Middle frontal gyrus (tissue), 1 donor: ENCODE results near the gene MKLN1.
"Not testable (repeated sequence)": the region's sequence is repeated elsewhere in the genome, so short reads cannot be mapped to it uniquely, and the experiment has no call there.

ENCODE experiments used
- DNase-seq: peaks from one replicate; pipeline ENCODE4 v3.0.0-alpha.2; 2015; ENCODE audit warnings: low spot score; ENCODE audit errors: extremely low spot score

Gene MKLN1

DNA sequence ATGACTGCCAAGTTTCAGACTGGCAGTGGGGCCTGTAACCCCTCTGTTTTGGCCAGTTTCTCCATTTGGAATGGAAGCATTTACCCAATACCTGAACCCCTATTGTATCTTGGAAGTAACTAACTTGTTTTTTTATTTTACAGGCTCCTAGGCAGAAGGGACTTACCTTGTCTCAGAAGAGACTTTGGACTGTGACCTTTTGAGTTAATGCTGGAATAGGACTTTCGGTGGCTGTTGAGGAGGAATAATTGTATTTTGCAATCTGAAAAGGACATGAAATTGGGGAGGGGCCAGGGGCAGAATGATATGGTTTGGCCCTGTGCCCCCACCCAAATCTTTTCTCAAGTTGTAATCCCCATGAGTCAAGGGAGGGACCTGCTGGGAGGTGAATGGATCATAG, 20.0 kb upstream of the MKLN1 start:
- DNase-seq: no peak

DNA sequence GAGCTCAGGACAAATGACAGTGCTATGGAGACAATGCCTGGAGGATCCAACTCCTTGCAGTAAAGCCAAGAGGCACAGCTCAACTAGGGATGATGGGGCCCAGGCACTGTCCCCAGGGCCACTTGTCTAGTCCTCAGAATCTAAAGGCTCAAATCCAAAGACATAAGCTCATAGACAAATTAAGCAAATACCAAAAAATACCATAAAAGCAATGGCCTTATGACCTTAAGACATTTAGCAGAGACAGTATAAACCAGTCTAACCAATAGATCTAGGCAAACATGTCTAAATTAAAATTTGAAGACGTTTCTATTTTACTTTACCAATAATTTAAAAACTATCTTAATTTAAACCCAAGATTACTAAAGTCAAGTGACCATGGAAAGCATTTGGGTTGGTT, 14.8 kb upstream of the MKLN1 start:
- DNase-seq: no peak

DNA sequence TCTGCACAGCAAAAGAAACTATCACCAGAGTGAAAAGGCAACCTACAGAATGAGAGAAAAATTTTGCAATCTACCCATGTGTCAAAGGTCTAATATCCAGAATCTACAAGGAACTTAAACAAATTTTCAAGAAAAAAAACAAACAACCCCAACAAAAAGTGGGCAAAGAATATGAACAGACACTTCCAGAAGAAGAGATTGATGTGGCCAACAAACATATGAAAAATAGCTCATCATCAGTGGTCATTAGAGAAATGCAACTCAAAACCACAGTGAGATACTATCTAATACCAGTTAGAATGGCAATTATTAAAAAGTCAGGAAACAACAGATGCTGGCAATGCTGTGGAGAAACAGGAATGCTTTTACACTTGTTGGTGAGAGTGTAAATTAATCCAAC, 7.1 kb upstream of the MKLN1 start:
- no peak for DNase-seq

DNA sequence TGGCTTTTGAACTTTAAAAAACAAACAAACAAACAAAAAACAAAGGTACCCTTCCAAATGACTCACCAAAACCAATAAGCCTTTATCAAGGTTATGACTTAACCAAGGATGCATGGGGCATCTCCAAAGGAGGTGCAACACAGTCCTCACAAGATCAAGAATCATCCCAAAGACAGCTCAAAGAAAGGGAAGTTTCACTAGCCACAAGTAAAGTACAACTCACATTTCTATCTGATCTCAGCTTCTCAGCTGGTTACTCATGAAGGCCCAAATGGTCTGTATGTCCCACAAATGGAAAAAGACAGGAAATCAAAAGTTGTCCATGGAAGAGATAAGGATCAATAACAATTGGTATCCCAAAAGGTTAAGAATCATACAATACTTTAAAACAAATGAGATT, 6.0 kb upstream of the MKLN1 start:
- DNase-seq: no peak

DNA sequence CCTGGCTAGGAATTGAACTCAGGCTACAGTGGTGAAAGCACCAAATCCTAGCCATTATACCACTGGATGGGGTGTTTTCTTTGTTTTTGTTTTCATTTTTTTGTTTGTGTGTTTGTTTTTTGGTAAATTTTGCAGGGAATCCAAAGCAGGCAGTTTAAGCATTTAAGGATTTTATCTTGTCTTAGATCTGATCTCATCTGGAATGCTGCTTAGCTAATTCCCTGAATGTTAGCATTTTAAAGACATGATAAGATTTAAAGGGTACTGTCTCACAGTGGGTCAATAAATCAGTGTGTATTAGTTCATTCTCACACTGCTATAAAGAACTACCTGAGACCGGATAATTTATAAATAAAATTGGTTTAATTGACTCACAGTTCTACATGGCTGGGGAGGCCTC, 5.6 kb upstream of the MKLN1 start:
- DNase-seq: no peak

DNA sequence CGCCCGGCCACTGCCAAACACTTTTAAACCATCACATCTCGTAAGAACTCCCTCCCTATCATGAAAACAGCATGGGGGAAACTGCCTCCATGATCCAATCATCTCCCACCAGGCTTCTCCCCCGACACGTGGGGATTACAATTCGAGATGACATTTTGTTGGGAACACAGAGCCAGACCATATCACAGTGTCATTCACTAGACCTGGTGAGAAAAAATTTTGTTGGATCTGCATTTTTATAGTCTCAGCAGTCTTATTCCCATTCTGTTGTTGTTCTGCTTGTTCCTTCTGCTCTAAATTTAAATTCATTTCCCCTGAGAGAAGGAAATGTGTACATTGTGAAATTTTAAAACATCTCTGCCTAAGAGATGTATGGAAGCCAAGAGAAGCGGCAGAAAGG, 4.8 kb upstream of the MKLN1 start:
- no peak for DNase-seq

DNA sequence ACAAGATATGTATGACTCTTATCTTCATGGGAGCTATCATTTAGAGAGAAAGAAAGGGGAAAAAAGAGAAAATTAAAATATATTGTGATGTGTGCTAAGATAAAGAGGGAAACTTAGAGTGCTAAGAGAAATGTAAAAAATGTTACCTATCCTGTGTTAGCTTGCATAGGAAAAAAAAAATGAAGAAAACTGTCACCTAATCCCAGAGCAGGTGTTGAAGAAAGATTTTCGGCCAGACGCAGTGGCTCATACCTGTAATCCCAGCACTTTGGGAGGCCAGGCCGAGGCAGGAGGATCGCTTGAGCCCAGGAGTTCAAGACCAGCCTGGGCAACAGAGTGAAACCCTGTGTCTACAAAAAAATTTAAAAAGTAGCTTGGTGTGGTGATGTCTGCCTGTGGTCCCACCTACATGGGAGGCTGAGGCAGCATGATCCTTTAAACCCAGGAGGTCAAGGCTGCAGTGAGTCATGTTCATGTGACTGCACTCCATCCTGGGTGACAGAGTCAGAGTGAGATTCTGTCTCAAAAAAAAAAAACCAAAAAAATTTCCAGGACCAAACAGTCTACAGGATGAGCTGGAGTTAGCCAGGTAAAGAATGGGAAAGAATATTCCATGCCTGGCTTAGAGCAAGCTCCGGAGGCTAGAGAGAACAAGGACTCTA, 2.4 kb upstream of the MKLN1 start:
- no peak for DNase-seq

DNA sequence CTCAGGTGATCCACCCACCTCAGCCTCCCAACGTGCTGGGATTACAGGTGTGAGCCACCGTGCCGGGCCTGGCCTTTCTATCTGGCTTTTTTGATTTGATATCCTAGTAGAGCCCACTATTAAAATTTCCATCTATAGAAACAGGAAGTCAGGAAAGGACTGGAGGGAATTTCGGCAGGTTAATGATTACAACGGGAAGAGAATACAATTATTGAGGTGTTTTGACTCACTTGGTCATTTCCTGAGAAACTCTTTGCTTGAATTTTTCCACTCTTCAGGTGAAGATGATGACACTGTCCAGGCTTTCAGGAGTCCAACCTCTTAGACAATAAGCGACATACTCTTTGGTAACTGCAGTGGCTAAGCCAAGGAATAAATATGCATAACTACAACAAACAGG, 1.1 kb upstream of the MKLN1 start:
- no peak for DNase-seq

DNA sequence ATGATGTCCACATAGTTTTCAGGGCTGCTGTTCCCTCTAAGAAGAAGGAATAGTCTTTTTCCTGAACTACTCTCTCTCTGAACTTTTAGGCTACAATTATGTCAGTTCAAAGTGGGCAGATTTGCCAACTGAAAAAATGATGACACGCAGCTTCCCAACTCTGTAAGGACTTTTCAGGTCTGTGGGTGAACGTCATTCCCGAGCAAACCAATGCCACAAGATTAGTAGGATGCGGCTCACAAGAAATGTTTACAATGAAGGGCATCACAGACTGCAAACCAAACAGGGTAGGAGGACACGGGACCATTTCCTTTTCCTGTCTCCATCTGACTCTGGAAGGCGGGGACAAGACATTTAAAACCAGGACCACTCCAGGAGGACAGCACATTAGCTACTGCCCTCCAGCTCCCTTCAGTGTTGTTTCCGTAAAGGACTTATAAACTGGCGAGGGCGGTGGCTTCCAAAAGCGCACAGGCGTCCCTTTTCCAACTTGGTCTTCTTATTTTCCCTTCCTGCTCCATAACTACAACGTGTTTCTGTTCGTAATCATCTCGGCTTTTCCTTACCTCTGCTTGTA, 539 bp upstream of the MKLN1 start:
- DNase-seq: no peak

DNA sequence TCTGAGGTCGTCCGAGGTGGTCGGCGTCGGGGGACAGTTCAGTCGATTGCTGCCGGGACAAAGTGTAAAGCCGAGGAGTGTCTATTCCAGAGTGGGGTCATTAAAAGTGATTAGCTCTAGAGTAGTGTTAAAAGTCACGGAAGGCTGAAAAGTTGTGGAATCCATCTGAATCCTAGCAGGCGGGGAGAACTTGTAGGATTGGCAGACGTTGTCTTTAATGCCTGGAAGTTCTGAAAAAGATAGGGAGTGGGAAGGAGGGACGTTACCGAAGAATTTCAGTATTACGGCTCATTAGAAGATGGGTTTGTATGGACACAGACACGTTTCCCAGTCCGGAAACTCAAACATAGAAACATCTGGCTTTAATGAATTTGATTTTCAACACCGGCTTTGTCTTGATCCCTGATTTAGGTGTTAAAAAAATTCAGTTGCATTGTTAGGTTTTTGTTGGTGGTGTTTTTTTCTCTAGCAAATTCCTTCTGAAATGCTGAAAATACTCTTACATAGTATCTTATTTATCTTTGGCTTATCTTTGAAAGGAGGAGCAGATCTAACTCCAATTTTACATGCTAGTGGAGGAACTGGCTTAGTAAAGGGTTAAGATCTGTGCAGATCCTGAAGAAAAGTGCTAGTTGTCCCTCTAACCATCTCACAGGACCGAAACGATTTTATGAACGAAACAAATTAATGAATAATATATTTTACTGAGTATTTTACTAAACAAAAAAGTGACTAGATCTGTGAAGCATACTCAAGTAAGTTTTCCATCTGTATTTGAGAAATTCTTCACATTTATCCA, 900 bp downstream of the MKLN1 start:
- DNase-seq: no peak

DNA sequence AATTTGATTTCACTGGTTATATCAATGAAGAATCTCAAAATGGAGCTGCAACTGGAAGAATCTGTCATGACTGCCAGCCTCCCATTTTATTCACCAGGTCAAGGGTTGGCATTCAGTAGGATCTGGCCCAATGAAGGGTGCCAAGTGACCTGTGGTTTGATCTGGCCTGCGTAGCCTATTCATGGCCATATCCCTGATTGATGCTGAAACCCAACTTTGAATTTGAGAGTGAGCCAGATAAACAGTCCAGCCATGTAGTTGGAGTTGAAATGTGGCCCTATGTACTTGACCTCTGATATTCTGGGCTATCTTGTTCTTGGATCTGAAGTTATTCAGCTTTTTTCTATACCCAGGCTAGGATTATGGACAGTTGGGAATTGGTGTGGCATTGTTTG, 1.5 kb downstream of the MKLN1 start:
- DNase-seq: no peak

DNA sequence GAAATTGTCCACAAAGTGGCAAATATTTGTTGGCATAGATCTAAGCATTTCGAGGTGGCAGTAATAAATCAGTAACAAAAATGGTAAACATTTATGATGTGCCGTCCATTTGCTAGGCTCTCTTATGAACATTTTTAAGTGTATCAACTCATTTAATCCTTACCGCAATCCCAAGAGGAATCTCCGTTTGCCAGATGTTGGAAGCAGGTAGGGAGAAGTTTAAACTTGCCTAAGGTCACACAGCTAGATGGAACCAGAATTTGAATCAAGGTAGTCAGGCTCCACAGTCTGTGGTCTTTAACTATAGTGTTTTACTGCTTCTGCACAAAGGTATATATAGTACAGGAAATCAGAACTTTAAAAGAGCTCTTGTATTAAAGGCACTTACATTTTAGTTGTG, 2.6 kb downstream of the MKLN1 start:
- no peak for DNase-seq

DNA sequence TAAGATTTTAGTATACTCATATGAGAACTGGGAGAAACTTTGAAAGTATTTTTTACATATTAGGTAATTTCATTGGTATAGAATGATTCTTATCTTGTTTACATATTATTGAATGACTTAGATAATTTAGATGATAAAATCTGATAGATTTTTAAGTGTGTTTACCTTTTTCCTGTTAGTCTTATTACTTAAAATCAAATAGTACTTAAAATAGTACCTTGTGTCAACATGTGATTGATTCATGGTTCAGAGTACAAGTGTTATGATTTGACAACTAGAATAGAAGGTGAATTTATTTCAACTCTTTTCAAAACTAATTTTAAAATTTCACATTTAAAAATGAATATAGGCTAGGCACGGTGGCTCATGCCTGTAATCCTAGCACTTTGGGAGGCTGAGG, 4.1 kb downstream of the MKLN1 start:
- no peak for DNase-seq

DNA sequence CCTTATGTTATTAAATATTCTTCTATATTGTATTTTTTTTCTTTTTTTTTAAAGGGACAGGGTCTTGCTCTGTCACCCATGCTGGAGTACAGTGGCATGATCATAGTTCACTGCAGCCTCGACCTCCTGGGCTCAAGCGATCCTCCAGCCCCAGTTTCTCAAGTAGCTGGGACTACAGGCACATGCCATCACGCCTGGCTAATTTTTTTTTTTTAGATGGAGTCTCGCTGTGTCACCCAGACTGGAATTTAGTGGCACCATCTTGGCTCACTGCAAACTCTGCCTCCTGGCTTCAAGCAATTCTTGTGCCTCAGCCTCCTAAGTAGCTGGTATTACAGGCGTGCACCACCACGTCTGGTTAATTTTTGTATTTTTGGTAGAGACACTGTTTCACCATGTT, 5.1 kb downstream of the MKLN1 start:
- not testable (repeated sequence) for DNase-seq

DNA sequence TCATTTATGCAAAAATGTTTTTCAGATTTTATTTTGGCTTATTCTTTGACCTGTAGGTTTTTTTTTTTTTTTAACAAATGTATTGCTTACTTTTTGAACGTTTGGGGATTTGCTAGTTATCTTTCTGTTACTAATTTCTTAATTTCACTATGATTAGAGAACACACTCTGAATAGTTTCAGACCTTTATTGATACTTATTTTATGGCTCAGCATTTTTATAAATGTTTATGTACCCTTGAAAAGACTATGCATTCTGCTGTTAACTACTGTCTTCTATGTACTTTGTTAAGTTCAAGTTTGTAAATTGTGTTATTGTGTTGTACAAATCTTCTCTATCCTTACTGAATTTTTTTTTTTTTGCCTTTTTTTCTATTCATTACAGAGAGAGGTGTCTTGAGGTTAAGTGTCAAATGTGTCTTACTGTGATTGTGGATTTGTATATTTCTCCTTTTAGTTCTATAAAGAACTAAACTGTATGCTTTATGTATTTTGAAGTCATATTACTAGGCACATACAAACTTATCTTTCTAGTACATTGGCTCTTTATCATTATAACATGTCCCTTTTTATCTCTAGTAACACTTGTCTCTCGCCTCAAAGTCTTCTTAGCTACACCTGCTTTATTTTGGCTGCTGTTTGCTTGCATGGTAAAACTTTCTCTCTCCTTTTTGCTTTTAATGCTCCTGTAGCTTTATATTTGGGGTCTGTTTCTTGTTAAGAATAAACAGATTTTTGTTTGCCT, 8.1 kb downstream of the MKLN1 start:
- no peak for DNase-seq

DNA sequence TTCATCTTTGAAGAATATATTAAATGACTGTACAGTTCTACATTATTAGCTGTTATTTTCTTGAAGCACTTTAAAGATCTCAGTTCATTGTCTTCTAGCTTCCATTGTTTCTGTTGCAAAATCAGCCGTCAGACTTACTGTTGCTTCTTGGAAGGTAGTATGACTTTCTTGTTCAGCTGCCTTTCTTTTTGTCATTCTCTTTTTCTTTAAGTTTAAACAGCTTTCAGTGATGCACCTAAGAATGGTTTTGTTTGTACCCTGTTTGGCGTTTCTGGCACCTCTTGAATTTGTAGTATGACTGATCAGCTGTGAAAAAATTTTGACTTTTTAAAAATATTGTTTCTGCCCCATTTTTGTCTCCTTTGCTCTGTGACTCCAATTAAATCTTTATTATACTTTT, 9.3 kb downstream of the MKLN1 start:
- DNase-seq: no peak

DNA sequence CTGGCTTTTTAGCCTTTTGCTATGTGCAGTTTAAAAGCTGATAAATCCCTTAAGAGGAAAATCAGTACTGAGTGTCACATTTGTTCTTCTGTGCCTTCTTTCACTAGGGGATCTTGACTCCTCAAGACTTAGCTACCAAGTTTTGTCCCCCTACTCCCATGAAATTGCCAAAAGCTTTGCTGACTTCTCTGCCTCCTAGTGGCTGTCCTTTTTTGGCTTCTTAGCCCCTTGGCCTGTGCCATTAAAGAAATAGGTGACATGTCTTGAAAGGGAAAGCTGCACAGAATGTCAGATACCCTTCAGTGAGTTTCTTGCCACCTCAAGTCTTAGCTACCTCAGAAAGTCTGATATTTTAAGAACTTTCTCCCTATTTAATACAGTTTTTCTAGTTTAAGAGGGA, 10.5 kb downstream of the MKLN1 start:
- no peak for DNase-seq

DNA sequence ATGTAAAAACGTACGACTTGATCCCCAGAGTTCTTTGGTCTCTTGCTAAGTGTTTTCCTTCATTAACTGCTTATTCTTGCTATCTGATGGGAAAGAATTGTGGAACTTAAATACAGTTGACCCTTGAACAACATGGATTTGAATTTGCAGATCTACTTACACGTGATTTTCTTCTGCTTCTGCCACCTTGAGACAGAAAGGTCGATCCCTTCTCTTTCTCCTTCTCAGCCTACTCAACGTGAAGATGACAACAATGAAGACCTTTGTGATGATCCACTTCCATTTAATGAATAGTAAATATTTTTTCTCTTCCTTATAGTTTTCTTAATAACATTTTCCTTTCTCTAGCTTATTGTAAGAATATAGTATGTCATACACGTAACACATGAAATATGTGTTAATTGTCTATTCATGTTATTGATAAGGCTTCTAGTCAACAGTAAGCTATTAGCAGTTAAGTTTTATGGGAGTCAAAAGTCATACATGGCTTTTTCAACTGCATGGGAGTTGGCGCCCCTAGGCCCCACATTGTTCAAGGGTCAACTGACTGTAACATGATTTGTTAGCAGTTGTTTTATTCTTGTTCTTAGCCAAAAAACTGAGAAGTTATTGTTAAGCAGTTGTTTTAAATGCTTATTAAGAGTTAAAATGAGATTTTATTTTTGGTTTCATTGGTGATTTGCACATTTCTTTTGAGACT, 11.2 kb downstream of the MKLN1 start:
- no peak for DNase-seq

DNA sequence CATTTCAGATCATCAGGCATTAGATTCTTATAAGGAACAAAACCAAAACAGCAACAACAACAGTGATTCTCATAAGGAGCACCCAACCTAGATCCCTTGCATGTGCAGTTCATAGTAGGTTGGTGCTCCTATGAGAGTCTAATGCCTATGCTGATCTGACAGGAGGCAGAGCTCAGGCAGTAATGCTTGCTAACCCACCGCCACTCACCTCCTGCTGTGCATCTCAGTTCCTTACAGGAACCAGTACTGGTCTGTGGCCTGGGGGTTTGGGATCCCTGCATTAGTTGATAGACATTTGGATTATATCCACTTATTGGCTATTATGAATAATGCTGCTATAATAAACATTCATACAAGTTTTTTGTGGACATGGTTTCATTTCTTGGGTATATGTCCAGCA, 14.0 kb downstream of the MKLN1 start:
- no peak for DNase-seq

DNA sequence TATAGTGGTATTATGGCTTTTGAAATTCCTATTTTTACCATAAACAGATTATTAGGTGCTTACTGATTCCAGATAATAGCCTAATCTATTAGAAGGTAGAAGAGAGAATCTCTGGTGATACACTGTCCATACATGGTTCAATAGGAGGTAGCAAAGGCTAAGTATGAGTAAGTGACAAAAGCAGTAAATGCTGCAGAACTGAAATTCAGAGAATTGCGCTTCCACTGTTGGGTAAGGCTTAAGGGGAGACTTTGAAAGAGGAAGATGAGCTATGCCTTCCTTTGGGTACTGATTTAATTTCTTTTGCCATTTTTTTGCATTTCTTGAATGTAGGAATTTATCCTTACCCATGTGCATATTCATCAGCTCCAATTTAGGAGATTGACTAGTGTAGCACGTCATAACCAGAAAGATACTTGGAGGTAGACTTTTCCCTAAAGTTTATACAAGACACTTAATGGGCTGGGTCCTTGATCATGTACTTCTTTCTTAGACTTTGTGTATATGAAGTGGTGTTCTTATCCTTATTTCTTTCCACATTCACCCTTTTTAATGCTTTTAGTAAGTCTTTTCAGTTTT, 15.3 kb downstream of the MKLN1 start:
- DNase-seq: no peak

DNA sequence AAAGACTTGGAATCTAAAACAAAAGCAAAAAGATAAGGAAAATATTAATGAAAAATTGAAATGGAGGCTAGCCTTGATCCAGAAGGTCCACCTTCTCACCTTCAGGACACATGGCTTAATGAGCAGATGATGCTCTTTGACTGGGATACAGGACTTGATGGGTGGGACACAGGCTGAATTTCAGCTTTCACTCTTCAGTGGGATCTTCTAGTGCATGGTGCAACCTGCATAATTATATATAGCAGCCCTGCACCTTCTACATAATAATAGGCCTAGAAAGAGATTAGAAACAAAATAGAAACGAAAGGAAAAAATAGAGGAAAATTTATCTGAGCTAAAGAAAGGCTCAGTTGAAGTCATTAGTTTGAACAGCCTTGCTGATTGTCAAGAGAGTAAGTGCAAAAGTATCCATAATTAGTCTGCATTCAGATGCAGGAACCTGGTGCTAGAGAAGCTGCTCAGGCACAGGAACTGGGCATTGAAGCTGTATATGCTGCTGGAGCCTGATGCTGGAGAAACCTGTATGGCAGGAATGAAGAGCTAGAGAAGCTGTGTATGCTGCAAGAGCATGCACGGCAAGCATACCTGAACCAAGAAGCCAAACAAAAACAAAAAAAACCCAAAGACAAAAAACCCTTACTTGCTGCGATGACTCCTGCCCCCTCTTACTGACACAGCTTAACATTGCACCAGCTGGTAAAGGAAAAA, 19.4 kb downstream of the MKLN1 start:
- DNase-seq: no peak
